ENCODE data around the gene HMOX2. TPM values are rescaled to one million over a fixed set of nuclear protein-coding genes. Genes with fewer than 3 reads are reported as not detected.

The HMOX2 gene
- polyA plus RNA-seq, 6 donors from 2014 or later, result 36.9 to 49.8 (median 41.9) TPM

DNA sequence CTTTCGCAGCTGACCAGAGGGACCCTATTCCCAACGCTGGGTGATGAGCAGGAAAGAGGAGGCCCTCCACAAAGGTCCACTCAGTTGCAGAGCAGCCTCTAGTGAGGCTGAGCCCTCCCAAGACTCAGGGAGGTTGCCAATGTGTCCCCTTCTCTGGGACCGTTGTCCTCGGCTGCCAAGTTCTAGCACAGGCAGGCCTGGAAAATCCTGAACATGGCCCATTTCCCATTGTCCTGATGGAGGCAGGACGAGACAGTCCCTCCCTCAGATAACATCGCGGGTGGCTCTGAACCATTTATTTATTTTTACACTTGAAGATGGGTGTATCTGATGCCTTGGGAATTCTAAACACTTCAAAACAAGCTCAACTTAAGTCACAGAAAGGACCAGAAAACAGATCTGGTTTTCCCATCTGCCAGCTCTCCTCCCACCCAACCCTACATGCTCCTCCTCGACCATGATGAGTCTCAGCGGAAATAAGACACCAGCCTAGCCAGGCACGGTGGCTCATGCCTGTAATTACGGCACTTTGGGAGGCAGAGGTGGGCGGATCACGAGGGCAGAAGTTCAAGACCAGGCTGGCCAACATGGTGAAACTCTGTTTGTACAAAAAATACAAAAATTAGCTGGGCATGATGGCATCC lies 49.6 kb downstream of the HMOX2 start:
- Mint-ChIP-seq H3K4me1 (peaks cover 23 to 27% (median 26%) of the 10 kb centered on the region in 3 donors), H3K4me3 (peak overlapping the region in 1 of 8 donors; percentile 40), H3K9me3 (peaks cover 0 to 2% (median 0%) of the 10 kb centered on the region in 7 donors)

DNA sequence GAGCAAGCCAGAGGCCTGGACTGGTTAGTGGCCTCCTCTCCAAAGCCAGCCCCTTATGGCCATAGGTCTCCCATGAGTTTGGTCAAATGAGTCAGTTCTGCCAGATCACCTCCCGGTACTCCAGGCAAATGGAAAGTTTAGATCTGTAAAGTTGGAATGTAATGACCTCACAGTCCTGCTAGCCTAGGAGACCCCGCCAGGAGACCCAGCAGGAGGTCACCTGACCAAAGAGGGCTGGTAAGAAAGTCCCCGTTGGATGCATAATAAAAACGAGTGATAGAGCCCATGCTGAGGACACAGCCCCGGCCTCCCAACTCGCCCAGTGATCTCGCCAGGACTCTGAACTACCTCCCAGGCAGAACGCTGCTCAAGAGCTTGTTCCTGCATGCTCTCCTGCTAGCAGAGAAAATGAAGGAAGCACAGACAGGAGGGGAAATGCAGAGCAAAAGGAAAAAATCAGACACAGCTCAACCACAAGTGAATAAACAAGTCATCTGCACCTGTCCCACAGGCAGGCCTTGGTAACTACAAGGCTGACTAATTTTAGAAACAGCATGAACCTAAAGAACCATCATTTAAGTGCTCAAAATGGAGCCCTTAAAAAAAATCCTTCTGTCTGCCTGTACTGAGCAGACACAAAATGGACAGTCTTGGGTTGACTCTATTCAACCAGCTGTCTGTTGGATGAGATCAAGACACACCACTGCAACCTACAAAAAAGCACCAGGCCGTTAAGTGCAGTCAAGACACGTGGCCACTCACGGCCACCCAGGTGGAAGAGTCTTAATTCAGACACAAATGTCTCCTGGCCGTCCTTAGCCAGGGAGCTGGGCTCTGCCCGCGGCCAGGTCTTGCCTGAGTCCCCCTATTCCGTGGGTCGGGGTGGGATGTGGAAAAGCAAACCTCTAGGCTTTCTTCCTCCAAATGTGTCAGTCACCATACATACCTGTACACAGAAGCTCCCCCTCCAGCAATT lies 53.2 kb downstream of the HMOX2 start:
- no peak for DNase-seq
- peaks cover 20 to 33% (median 24%) of the 10 kb centered on the region in 3 donors for H3K4me1 Mint-ChIP-seq

More for the DNA sequence above, 49.6 kb downstream of the HMOX2 start:
- no peaks in the 10 kb centered on the region for H3K27me3 Mint-ChIP-seq
- H3K27ac Mint-ChIP-seq, result peak overlapping the region in 3 of 6 donors; percentile 10 to 86 (median 76)
- no peak for ATAC-seq (ENCODE audit: low read depth in 2 of 2)
- DNase-seq, result no peak
- H3K36me3 Mint-ChIP-seq, result no peaks in the 10 kb centered on the region

DNA sequence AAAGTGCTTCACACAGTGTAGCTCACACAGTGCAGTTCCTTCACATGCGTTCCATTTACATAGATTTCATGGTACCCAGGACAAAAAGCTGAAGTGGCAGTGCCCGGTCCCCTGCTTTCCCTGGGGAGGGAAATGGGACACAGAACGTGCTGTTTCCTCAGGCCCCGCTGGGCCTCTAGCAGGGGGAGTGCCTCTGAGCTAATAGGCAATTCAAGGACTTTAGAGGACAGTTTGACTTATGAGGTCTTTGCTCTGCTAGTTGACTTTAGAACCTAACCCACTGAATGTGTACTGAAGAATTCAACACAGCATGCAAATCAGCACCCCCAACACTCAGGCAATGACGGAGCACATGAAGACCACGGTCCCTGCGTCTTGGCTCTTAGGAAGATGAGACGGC lies 55.6 kb downstream of the HMOX2 start:
- no peaks in the 10 kb centered on the region for H3K27me3 Mint-ChIP-seq
- H3K27ac Mint-ChIP-seq, result no peak overlapping the region
- peaks cover 0 to 2% (median 0%) of the 10 kb centered on the region in 7 donors for H3K9me3 Mint-ChIP-seq
- peak overlapping the region in 2 of 8 donors; percentile 45 to 58 for H3K4me3 Mint-ChIP-seq
- H3K4me1 Mint-ChIP-seq, result peaks cover 18 to 36% (median 30%) of the 10 kb centered on the region in 3 donors
- no peak for ATAC-seq (ENCODE audit: low read depth in 2 of 2)
- no peaks in the 10 kb centered on the region for H3K36me3 Mint-ChIP-seq
- DNase-seq, result no peak

More for the DNA sequence above, 53.2 kb downstream of the HMOX2 start:
- Mint-ChIP-seq H3K27ac (peak overlapping the region; percentile 61 to 94 (median 80)), H3K9me3 (peaks cover 0 to 2% (median 0%) of the 10 kb centered on the region in 7 donors), H3K27me3 (no peaks in the 10 kb centered on the region), H3K4me3 (peak overlapping the region; percentile 12 to 80 (median 55)), H3K36me3 (no peaks in the 10 kb centered on the region)
- peak; percentile 54 to 56 for ATAC-seq (ENCODE audit: low read depth in 2 of 2)

DNA sequence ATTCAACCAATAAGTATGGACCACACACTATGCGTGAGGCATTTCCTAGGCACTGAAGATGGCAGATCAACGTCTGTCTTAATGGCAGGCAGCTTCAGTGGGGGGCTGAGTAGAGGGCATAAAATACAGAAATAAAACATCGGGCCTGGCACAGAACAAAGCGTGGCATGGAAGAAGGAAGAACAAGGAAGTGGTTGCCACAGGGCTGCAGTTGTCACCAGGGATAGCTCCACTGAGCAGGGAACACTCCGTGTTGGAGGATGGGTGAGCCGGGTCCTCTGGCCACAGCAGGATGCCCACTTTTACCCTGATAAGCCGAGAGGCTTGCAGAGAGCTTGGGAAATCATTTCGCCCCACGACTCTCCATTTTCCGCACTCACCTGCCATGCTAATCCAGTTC lies 56.0 kb downstream of the HMOX2 start:
- Mint-ChIP-seq H3K9me3 (peaks cover 0 to 2% (median 0%) of the 10 kb centered on the region in 7 donors), H3K36me3 (no peaks in the 10 kb centered on the region)

DNA sequence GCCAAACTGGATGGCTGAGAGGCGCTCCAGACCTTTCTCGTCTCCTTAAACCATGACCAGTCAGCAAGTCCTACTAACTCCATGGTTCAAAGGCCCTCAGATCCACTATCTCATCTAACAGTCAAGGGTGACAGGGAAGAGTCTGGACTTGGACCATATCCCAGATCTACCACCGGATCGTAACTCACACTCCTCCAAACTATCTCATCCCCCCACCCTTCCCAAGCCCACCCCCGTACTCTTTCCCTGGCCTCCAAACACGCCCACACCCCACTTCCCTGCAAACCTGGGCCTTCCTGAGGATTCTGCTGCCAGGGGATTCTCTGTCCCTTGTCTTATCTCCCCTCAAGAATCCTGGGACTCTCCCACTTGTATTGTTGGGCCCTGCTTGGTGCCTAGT lies 57.3 kb downstream of the HMOX2 start:
- no peak for DNase-seq
- Mint-ChIP-seq H3K27me3 (no peaks in the 10 kb centered on the region), H3K4me3 (peak overlapping the region in 1 of 8 donors; percentile 42), H3K27ac (peak overlapping the region in 1 of 6 donors; percentile 35), H3K4me1 (peaks cover 25 to 40% (median 30%) of the 10 kb centered on the region in 3 donors), H3K9me3 (no peaks in the 10 kb centered on the region), H3K36me3 (no peaks in the 10 kb centered on the region)
- no peak for ATAC-seq (ENCODE audit: low read depth in 2 of 2)

More for the DNA sequence above, 56.0 kb downstream of the HMOX2 start:
- Mint-ChIP-seq H3K27me3 (no peaks in the 10 kb centered on the region), H3K4me1 (peaks cover 20 to 36% (median 30%) of the 10 kb centered on the region in 3 donors), H3K4me3 (peak overlapping the region in 1 of 8 donors; percentile 45), H3K27ac (peak overlapping the region in 1 of 6 donors; percentile 65)
- no peak for ATAC-seq (ENCODE audit: low read depth in 2 of 2)
- no peak for DNase-seq

DNA sequence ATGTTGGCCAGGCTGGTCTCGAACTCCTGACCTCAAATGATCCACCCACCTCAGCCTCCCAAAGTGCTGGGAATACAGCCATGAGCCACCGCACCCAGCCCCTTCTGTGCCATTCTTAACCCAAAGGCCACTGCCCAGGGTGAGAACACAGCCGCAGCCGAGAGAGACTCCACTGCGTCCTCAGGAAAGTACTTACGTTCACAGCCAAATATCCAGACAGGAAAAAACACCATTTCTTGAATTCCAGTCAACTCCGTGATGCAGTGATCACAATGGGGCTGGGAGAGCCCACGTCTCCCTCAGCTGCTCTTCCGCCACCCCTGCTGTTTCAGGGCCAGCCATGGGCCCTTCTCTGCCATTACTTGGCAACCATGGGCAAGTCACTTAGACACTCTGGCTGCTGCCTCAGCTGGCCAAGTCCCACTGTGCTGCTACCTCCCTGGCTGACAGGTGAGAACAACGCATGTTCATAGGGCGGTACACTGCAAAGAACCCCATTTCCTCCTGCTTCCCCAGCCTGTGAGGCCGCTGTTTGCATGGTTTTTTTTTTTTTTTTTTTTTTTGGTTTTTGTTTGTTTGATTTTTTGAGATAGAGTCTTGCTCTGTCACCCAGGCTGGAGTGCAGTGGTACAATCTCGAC lies 58.1 kb downstream of the HMOX2 start:
- Mint-ChIP-seq H3K27ac (peak overlapping the region in 4 of 6 donors; percentile 15 to 80 (median 62)), H3K4me3 (no peak overlapping the region), H3K4me1 (peaks cover 20 to 35% (median 28%) of the 10 kb centered on the region in 3 donors), H3K36me3 (no peaks in the 10 kb centered on the region), H3K9me3 (peaks cover 0 to 6% (median 0%) of the 10 kb centered on the region in 7 donors), H3K27me3 (no peaks in the 10 kb centered on the region)
- ATAC-seq (ENCODE audit: low read depth in 2 of 2), result no peak
- no peak for DNase-seq

DNA sequence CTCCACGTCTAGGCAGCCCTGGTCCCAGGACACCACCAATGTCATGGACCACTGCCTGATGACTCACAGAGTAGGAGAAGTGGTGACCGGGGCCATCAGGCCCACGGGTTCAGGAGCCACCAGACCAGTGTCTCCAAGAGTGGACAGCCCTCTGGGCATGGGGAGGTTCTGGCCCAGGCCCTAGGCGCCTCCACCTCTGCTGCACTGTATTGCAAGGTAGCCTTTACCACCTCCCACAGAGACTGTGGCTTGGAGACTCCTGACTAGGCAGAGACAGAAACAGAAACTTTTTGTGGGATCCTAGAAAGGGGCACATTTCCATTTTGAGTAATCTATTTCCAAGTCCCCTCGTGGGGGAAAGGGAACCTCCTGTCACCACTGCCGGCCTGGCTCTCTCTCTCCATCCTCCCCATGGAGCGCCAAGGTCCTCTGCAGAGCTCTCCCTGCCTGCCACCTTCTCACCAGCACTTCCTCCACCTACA lies 59.5 kb downstream of the HMOX2 start:
- Mint-ChIP-seq H3K27ac (peak overlapping the region in 2 of 6 donors; percentile 57 to 77), H3K4me1 (peaks cover 14 to 29% (median 16%) of the 10 kb centered on the region in 3 donors), H3K27me3 (no peaks in the 10 kb centered on the region), H3K36me3 (no peaks in the 10 kb centered on the region), H3K9me3 (peaks cover 0 to 13% (median 4%) of the 10 kb centered on the region in 7 donors), H3K4me3 (peak overlapping the region in 1 of 8 donors; percentile 67)
- no peak for DNase-seq
- no peak for ATAC-seq (ENCODE audit: low read depth in 2 of 2)

DNA sequence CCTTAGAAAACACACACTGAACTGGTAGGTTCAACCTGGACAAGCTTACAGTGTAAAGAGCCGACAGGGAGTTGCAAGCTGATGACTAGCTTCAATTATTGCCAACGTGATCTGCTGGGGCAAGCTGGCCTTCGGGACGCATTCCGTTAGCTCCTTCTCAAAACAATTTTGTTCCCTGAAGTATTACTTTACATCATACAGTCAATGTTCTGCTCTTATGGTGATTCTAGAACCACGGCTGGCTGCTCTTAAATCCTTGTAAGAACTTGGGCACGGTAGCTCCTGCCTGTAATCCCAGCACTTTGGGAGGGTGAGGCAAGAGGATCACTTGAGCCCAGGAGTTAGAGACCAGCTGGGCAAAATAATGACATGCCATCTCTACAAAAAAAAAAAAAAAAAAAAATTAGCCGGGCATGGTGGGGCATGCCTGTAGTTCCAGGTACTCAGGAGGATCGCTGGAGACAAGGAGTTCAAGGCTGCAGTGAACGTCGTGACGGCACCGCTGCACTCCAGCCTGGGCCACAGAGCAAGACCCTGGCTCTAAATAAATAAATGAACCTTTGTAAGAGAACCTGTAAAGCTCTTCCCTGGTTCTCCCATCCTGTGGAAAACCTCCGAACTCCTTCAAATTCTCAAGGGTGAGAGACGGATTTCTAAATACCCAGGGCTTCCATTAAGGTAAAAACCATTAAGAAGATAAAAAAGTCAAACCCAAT lies 60.4 kb downstream of the HMOX2 start:
- no peaks in the 10 kb centered on the region for H3K27me3 Mint-ChIP-seq
- H3K9me3 Mint-ChIP-seq, result peaks cover 0 to 13% (median 4%) of the 10 kb centered on the region in 7 donors
- no peaks in the 10 kb centered on the region for H3K36me3 Mint-ChIP-seq
- ATAC-seq (ENCODE audit: low read depth in 2 of 2) (no peak), DNase-seq (no peak)
- peak overlapping the region; percentile 67 to 93 (median 84) for H3K4me3 Mint-ChIP-seq
- peaks cover 14 to 29% (median 16%) of the 10 kb centered on the region in 3 donors for H3K4me1 Mint-ChIP-seq
- H3K27ac Mint-ChIP-seq, result peak overlapping the region in 5 of 6 donors; percentile 1 to 92 (median 73)

DNA sequence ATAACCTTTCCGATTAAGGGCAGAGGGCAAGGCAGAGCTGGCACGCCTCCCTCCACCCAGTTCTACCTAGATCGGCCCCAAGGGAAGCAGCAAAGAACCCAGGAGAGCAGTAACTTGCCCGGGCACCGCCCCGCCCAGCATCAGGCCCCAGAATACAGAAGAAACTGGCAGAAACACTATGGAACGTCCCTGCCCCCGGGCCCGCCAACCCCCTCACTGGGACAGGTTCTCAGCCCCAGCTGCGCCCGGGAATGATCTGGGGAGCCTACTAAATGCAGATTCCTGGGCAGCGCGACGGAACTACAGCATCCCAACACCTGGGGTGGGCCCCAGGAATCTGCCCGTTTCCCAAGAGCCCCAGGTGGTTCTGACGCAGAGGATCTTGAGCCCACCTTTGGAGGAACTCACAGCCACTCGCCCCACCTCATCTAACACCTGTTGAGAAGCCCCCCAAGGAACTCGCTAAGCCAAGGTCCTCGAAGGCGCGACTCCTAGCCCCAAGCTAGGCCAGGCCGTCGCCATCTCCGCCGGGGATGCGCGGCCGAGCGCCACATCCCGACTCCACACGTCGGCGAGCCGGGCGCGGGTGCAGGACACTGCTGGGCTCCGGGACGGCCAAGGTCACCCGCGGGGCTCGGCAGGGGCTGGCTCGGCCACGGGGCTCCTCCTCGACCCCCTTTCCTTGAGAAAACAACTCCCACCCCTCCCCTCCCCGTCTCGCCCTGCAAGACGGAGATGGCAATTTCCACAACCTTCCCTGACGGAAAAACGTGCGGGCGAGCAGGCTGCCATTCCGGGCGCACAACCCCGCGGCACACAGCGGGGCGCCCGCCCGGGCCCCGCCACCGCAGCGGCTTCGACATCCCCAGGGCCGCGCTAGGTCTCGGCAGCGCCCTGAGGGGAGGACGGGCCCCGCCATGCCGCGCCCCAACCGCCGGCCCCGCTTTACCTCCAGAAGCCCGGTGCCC lies 61.5 kb downstream of the HMOX2 start:
- H3K27me3 Mint-ChIP-seq, result no peaks in the 10 kb centered on the region
- ATAC-seq (ENCODE audit: low read depth in 2 of 2) (peak; percentile 44 to 48), DNase-seq (peak; percentile 20)
- H3K4me1 Mint-ChIP-seq, result peaks cover 14 to 29% (median 16%) of the 10 kb centered on the region in 3 donors
- peaks cover 0 to 13% (median 4%) of the 10 kb centered on the region in 7 donors for H3K9me3 Mint-ChIP-seq
- no peaks in the 10 kb centered on the region for H3K36me3 Mint-ChIP-seq
- H3K27ac Mint-ChIP-seq, result peak overlapping the region; percentile 1 to 92 (median 66)
- H3K4me3 Mint-ChIP-seq, result peak overlapping the region; percentile 77 to 93 (median 84)

DNA sequence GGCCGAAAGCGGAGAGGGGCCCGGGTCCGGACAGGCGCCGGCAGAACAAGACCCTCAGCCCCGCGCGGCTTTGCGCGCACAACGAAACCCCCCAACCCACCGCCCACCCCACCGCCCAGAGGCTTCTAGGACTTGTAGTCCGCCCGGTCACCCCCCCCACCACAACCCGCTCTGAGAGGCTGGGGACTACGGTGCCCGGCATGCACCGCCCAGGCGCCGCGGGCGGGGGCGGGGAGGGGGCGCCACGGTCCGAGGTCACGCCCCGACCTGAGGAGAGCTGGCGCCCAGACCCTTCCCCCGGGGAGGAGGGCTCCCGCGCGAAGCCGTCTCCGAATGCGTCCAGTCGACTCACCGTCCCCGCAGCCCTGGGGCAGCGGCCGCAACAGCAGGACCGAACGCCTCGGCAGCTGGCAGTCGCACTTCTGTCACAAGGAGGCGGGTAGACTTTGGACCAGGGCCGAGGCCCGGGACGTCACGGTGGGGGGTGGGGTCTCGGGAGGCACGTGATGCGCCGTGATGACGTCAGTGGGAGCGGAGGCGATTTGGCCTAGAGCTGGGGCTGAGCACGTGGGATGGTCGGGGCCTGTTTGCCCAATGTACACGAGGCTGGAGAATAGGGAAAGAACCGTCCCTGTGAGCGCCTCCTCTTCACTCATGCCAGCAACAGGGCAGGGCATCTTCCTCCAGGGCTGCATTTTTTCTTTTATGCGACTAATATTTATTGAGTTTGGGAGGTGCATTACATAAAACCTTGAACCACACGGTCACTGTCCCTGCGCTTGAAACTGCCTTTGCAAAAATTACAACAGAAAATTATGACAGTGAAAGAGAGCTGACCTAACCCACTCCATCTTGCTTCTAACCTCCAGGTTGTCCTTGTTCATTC lies 62.4 kb downstream of the HMOX2 start, which contains the start of gene CDIP1:
CDIP1 (minus strand) TSS at position 424 of the 886 bp plus-strand sequence. CDS start 24,643 bp downstream, outside the sequence.
- Mint-ChIP-seq H3K36me3 (no peaks in the 10 kb centered on the region), H3K9me3 (peaks cover 0 to 13% (median 4%) of the 10 kb centered on the region in 7 donors), H3K27ac (peak within 1 kb of the TSS; percentile 79 to 98 (median 95))

More for the DNA sequence above, 62.4 kb downstream of the HMOX2 start, which contains the start of gene CDIP1:
- H3K4me1 Mint-ChIP-seq, result peaks cover 13 to 27% (median 14%) of the 10 kb centered on the region in 3 donors
- no peaks in the 10 kb centered on the region for H3K27me3 Mint-ChIP-seq
- peak within 1 kb of the TSS; percentile 77 to 93 (median 85) for H3K4me3 Mint-ChIP-seq
- ATAC-seq (ENCODE audit: low read depth in 2 of 2), result peak; percentile 89
- peak; percentile 95 for DNase-seq

Data from naive B cell (primary cell).